ENCODE results near the gene LRRC8E. TPM values are rescaled to one million over a fixed set of nuclear protein-coding genes. Genes with fewer than 3 reads are reported as not detected.

The LRRC8E gene
- total RNA-seq, 1 donor from 2014 or later, result not detected

DNA sequence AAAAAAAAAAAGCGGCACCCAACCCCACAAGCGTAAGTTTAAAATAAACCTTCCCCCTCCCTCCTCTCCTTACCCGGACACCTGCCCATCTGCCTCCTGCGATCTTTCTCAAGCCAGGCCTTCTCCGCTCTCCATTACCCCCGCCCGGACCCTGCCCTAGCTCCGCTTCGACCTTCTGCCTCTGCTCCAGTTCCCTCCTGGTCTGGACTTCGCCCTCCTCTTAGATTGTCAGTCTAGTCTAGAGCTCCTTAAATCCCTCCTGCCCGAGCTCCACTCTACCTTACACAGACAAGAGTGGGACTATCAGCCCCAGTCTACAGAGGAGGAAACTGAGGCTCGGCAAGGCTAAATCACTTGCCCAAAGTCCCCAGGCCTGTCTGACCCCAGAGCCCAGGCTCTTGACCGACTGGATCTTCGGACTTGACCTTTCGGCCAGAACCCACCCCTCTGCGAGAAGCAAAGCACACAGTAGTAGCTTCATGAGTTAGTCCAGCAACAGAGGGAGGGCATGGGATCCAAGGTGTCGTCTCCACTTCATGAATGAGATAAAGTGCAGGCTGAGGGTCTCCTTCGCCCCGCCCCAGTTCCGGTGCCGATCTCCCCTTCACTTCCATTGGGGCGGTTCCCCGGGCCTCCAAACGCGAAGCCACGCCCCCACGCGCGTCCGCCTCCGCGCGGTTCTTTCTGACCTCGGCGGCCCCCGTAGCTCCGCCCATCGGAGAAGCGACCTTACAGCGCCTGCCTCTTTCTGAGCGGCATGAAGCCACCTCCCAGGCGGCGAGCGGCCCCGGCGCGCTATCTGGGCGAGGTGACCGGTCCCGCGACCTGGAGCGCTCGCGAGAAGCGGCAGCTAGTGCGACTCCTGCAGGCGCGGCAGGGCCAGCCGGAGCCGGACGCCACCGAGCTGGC, 31.6 kb downstream of the LRRC8E start, which contains the start of gene SNAPC2:
Gene SNAPC2 (plus strand): TSS at position 729 of the 909 bp plus-strand sequence. CDS start 29 bp downstream, at position 758.
- Mint-ChIP-seq H3K27ac (peak within 1 kb of the TSS; percentile 89), H3K27me3 (ENCODE audit: low read depth) (peaks cover 26% of the 10 kb centered on the region), H3K36me3 (ENCODE audit: low read depth) (peaks cover 6% of the 10 kb centered on the region), H3K4me3 (ENCODE audit: low read depth) (peak within 1 kb of the TSS; percentile 82), H3K4me1 (ENCODE audit: low read depth) (peaks cover 15% of the 10 kb centered on the region), H3K9me3 (no peaks in the 10 kb centered on the region)
- peak; percentile 96 for DNase-seq (ENCODE audit: low spot score)
- intact Hi-C loops (cut with micrococcal nuclease), result loop anchor here (1.0 to 2.0 kb wide), 3 partner anchors 17 to 57 kb away; partner anchors contain the start of genes MAP2K7 and TIMM44

GRCh38 chr19:7920519-7921301, 32.4 kb downstream of the LRRC8E start:
- intact Hi-C loops (cut with micrococcal nuclease), result loop anchor here (1.0 to 2.0 kb wide), 3 partner anchors 17 to 58 kb away; partner anchors contain the start of genes MAP2K7 and TIMM44
- DNase-seq (ENCODE audit: low spot score), result peak; percentile 94
- Mint-ChIP-seq H3K4me3 (ENCODE audit: low read depth) (peak overlapping the region; percentile 82), H3K9me3 (no peaks in the 10 kb centered on the region), H3K27me3 (ENCODE audit: low read depth) (peaks cover 19% of the 10 kb centered on the region), H3K4me1 (ENCODE audit: low read depth) (peaks cover 17% of the 10 kb centered on the region), H3K36me3 (ENCODE audit: low read depth) (peaks cover 6% of the 10 kb centered on the region), H3K27ac (peak overlapping the region; percentile 89)

GRCh38 chr19:7921302-7921966, 33.1 kb downstream of the LRRC8E start:
- Mint-ChIP-seq H3K27ac (peak overlapping the region; percentile 89), H3K36me3 (ENCODE audit: low read depth) (peaks cover 7% of the 10 kb centered on the region), H3K4me3 (ENCODE audit: low read depth) (peak overlapping the region; percentile 82), H3K9me3 (no peaks in the 10 kb centered on the region), H3K4me1 (ENCODE audit: low read depth) (peaks cover 17% of the 10 kb centered on the region), H3K27me3 (ENCODE audit: low read depth) (peaks cover 15% of the 10 kb centered on the region)
- intact Hi-C loops (cut with micrococcal nuclease), result loop anchor here (2.0 kb wide), 1 partner anchor 59 kb away; no protein-coding TSS in a partner anchor
- DNase-seq (ENCODE audit: low spot score), result no peak

DNA sequence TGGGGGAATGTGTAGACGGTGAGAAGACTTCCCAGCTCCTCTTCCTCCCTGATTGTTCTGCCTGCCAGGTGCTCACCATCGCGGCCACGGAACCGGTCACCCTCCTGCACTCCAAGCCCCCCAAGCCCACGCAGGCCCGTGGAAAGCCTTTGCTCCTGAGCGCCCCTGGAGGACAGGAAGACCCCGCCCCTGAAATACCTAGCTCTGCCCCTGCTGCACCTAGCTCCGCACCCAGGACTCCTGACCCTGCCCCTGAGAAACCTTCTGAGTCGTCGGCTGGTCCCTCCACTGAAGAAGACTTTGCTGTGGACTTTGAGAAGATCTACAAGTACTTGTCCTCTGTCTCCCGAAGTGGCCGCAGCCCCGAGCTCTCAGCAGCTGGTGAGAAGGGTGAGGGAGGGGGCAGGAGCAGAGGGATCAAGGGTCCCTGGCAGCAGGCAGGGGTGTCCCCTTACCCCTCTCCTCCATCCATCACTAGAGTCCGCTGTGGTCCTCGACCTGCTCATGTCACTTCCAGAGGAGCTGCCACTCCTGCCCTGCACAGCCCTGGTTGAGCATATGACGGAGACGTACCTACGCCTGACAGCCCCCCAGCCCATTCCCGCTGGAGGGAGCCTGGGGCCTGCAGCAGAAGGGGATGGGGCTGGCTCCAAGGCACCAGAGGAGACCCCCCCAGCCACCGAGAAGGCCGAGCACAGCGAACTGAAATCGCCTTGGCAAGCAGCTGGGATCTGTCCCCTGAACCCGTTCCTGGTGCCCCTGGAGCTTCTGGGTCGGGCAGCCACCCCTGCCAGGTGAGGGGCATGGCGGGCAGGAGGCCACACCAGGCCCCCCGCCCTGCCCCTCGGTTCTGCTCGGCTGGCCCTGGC, 33.9 kb downstream of the LRRC8E start:
- intact Hi-C loops (cut with micrococcal nuclease), result loop anchor here (2.0 kb wide), 1 partner anchor 59 kb away; no protein-coding TSS in a partner anchor

GRCh38 chr19:7922836-7923195, 34.5 kb downstream of the LRRC8E start:
- H3K4me1 Mint-ChIP-seq (ENCODE audit: low read depth), result peaks cover 17% of the 10 kb centered on the region

More for the DNA sequence above, 33.9 kb downstream of the LRRC8E start:
- H3K4me1 Mint-ChIP-seq (ENCODE audit: low read depth), result peaks cover 17% of the 10 kb centered on the region
- DNase-seq (ENCODE audit: low spot score), result no peak
- H3K9me3 Mint-ChIP-seq, result no peaks in the 10 kb centered on the region
- peaks cover 8% of the 10 kb centered on the region for H3K36me3 Mint-ChIP-seq (ENCODE audit: low read depth)
- no peak overlapping the region for H3K27ac Mint-ChIP-seq
- H3K27me3 Mint-ChIP-seq (ENCODE audit: low read depth), result peaks cover 12% of the 10 kb centered on the region
- no peak overlapping the region for H3K4me3 Mint-ChIP-seq (ENCODE audit: low read depth)

GRCh38 chr19:7923295-7924191, 35.2 kb downstream of the LRRC8E start:
- no peak overlapping the region for H3K27ac Mint-ChIP-seq

More at GRCh38 chr19:7922836-7923195, 34.5 kb downstream of the LRRC8E start:
- no peak overlapping the region for H3K27ac Mint-ChIP-seq
- peaks cover 12% of the 10 kb centered on the region for H3K27me3 Mint-ChIP-seq (ENCODE audit: low read depth)
- H3K9me3 Mint-ChIP-seq, result no peaks in the 10 kb centered on the region
- H3K36me3 Mint-ChIP-seq (ENCODE audit: low read depth), result peaks cover 8% of the 10 kb centered on the region
- H3K4me3 Mint-ChIP-seq (ENCODE audit: low read depth), result no peak overlapping the region
- intact Hi-C loops (cut with micrococcal nuclease), result no loop called here
- no peak for DNase-seq (ENCODE audit: low spot score)

DNA sequence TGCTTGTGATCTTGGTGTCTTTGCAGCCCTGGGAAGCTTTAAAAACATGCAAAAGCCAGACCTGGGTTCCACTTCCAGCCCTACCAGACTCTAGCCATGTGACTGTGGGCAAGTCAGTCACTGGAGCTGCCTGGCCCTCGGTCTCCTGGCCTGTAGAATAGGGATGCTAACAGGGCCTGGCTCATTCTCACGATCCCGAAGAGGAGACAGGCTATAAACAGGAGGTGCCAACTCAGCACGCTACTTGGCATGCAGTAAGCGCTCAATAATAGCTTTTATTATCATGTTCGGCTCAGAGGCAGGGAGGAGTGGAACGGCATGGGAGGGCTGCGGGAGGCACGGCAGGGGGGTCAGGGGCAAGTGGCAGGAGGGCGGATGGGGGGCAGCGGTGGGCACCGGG, 35.9 kb downstream of the LRRC8E start:
- Mint-ChIP-seq H3K4me3 (ENCODE audit: low read depth) (peak overlapping the region; percentile 35), H3K4me1 (ENCODE audit: low read depth) (peaks cover 19% of the 10 kb centered on the region), H3K27me3 (ENCODE audit: low read depth) (peaks cover 4% of the 10 kb centered on the region), H3K9me3 (no peaks in the 10 kb centered on the region), H3K27ac (no peak overlapping the region), H3K36me3 (ENCODE audit: low read depth) (peaks cover 15% of the 10 kb centered on the region)
- intact Hi-C loops (cut with micrococcal nuclease), result no loop called here
- DNase-seq (ENCODE audit: low spot score), result no peak

More at GRCh38 chr19:7923295-7924191, 35.2 kb downstream of the LRRC8E start:
- Mint-ChIP-seq H3K4me3 (ENCODE audit: low read depth) (no peak overlapping the region), H3K27me3 (ENCODE audit: low read depth) (peaks cover 5% of the 10 kb centered on the region), H3K9me3 (no peaks in the 10 kb centered on the region), H3K4me1 (ENCODE audit: low read depth) (peaks cover 16% of the 10 kb centered on the region), H3K36me3 (ENCODE audit: low read depth) (peaks cover 12% of the 10 kb centered on the region)
- no peak for DNase-seq (ENCODE audit: low spot score)
- intact Hi-C loops (cut with micrococcal nuclease), result no loop called here

DNA sequence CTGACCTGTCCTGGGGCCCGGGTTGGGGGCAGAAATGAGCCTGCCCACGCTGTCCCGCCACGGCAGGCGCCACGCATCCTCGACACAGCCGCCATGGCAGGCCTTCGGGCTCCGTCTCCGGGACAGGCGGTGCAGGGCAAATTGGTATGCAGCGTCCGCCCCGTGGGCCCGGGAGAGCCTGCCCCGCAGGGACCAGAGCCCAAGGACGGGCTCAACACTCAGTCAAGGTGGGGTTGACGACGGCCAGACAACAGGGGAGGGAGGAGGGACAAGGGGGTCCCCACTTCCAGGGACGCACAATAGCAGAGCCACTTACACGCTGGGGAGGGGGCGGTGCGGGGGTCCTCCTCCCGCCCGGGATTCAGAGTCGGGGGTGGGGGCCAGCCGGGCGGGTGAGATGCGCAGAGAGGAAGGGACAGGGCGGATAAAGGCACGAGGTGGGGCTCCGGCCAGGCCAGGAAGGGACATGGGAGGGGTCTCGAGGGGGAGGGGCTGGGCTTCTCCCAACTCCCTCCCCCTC, 36.4 kb downstream of the LRRC8E start:
- intact Hi-C loops (cut with micrococcal nuclease), result no loop called here
- no peak overlapping the region for H3K4me3 Mint-ChIP-seq (ENCODE audit: low read depth)
- peaks cover 20% of the 10 kb centered on the region for H3K4me1 Mint-ChIP-seq (ENCODE audit: low read depth)

DNA sequence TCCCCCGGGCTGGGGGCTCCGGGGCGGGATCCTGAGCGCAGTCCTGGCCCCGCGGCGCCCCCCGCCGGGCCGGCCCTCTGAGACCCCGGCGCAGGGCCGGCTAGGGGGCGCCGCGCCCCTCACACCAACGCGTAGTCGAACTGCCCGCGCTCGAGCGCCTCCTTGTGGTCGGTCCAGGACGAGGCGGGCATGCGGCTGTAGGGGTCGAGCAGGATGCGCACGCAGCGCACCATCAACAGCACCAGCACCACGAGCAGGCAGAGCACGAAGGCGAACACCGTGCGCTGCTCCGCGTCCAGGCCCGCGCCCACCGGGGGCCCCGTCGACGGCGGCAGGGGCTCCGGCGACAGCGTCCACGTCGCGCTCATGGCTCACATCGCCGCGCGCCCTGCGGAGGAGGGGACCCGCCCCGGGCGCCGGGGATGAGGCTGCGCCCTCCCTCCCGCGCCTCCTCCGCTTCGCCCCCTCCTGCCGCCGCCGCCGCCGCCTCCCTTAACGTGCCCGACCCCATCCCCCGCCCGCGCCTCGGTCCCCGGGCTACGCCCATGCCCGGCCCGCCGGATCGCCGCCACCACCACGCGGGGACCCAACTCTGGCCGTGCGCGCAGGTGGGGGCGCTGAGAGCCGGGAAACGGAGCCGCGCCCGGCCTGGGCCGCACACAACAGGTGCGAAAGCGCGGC, 37.0 kb downstream of the LRRC8E start:
- peaks cover 16% of the 10 kb centered on the region for H3K4me1 Mint-ChIP-seq (ENCODE audit: low read depth)
- intact Hi-C loops (cut with micrococcal nuclease), result no loop called here
- H3K27me3 Mint-ChIP-seq (ENCODE audit: low read depth), result no peaks in the 10 kb centered on the region
- peak overlapping the region; percentile 70 for H3K27ac Mint-ChIP-seq
- no peaks in the 10 kb centered on the region for H3K9me3 Mint-ChIP-seq
- peak overlapping the region; percentile 77 for H3K4me3 Mint-ChIP-seq (ENCODE audit: low read depth)
- DNase-seq (ENCODE audit: low spot score), result peak; percentile 70
- peaks cover 17% of the 10 kb centered on the region for H3K36me3 Mint-ChIP-seq (ENCODE audit: low read depth)

More for the DNA sequence above, 36.4 kb downstream of the LRRC8E start:
- no peaks in the 10 kb centered on the region for H3K9me3 Mint-ChIP-seq
- H3K27me3 Mint-ChIP-seq (ENCODE audit: low read depth), result peaks cover 1% of the 10 kb centered on the region
- H3K27ac Mint-ChIP-seq, result no peak overlapping the region
- peaks cover 15% of the 10 kb centered on the region for H3K36me3 Mint-ChIP-seq (ENCODE audit: low read depth)
- DNase-seq (ENCODE audit: low spot score), result no peak

- Mint-ChIP-seq H3K9me3 (no peaks in the 10 kb centered on the region), H3K4me3 (ENCODE audit: low read depth) (peak within 1 kb of the TSS; percentile 77), H3K27me3 (ENCODE audit: low read depth) (no peaks in the 10 kb centered on the region), H3K36me3 (ENCODE audit: low read depth) (peaks cover 24% of the 10 kb centered on the region), H3K27ac (peak within 1 kb of the TSS; percentile 70), H3K4me1 (ENCODE audit: low read depth) (peaks cover 12% of the 10 kb centered on the region)
- intact Hi-C loops (cut with micrococcal nuclease), result no loop called here
- peak; percentile 70 for DNase-seq (ENCODE audit: low spot score)
Measured at GRCh38 chr19:7926021-7926726, 37.9 kb downstream of the LRRC8E start, which contains the start of gene CTXN1. CTXN1 (minus strand) TSS chr19:7926135; CDS start chr19:7925538, 597 bp downstream.
